ENCODE measurements around the gene TBCK.

DNA sequence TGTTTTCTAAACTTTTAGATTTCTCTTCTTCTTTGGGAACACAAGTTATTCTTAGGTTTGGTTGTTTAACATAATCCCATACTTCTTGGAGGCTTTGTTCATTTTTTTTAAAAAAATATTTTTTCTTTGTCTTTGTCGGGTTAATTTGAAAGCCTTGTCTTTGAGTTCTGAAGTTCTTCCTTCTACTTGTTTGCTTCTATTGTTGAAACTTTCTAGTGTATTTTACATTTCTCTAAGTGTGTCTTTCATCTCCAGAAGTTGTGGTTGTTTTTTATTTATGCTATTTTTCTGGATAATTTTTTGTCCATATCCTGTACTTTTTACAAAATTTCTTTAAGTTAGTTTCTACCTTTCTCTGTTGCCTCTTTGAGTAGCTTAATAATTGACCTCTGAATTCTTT is 304.6 kb downstream of the TBCK start:
- TF ChIP-seq EZH2 (IDR thresholded peaks at IDR 0.05; ENCODE audit: low read depth, low read length, severe bottlenecking) (no peak), POLR2AphosphoS5 (IDR thresholded peaks at IDR 0.05; ENCODE audit: low read depth, low read length) (no peak), ZNF274 (IDR thresholded peaks at IDR 0.05; ENCODE audit: borderline replicate concordance, extremely low read depth, low read length) (no peak), MAFK (IDR thresholded peaks at IDR 0.05; ENCODE audit: low read depth, low read length) (no peak), POLR2A (IDR thresholded peaks at IDR 0.05; ENCODE audit: control extremely low read depth in 1 of 2, low read depth in 2 of 2, low read length in 2 of 2) (no peak), RAD21 (IDR thresholded peaks at IDR 0.05 in 1 of 2, conservative IDR thresholded peaks at IDR 0.05 in 1 of 2; ENCODE audit: low read depth in 2 of 2, low read length in 2 of 2) (no peak), CEBPB (IDR thresholded peaks at IDR 0.05; ENCODE audit: low read depth, low read length) (no peak), JUND (IDR thresholded peaks at IDR 0.05; ENCODE audit: low read length) (no peak), SP4 (IDR thresholded peaks at IDR 0.05; ENCODE audit: low read length) (no peak)
- TF ChIP-seq, protein P1, sequence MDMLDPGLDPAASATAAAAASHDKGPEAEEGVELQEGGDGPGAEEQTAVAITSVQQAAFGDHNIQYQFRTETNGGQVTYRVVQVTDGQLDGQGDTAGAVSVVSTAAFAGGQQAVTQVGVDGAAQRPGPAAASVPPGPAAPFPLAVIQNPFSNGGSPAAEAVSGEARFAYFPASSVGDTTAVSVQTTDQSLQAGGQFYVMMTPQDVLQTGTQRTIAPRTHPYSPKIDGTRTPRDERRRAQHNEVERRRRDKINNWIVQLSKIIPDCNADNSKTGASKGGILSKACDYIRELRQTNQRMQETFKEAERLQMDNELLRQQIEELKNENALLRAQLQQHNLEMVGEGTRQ (IDR thresholded peaks at IDR 0.05; ENCODE audit: low read length) = no peak
- TF ChIP-seq, protein P2, sequence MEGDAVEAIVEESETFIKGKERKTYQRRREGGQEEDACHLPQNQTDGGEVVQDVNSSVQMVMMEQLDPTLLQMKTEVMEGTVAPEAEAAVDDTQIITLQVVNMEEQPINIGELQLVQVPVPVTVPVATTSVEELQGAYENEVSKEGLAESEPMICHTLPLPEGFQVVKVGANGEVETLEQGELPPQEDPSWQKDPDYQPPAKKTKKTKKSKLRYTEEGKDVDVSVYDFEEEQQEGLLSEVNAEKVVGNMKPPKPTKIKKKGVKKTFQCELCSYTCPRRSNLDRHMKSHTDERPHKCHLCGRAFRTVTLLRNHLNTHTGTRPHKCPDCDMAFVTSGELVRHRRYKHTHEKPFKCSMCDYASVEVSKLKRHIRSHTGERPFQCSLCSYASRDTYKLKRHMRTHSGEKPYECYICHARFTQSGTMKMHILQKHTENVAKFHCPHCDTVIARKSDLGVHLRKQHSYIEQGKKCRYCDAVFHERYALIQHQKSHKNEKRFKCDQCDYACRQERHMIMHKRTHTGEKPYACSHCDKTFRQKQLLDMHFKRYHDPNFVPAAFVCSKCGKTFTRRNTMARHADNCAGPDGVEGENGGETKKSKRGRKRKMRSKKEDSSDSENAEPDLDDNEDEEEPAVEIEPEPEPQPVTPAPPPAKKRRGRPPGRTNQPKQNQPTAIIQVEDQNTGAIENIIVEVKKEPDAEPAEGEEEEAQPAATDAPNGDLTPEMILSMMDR (IDR thresholded peaks at IDR 0.05; ENCODE audit: control extremely low read depth in 1 of 3, insufficient read depth in 1 of 3, low read depth in 1 of 3, low read length in 3 of 3) = no peak
